ENCODE measurements around the gene RAPGEF3.

DNA sequence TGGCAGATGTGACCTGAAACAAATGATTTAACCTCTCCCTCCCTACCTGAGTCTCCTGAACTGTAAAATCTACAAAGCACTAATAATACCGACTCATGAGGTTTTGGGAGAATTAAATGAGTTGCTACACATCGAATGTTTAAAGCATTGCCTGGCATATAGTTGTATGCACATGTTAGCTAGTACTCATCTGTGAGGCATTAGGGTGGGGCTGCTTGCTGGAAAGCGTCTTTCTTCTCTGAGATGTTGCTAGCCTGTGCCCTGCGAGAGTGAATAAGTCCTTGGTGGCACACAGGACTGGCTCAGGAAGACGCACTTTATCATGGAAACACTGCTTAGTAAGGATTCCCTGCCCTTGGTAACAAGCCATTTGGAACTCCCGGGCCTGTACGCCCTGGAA is 6.1 kb downstream of the RAPGEF3 start:
- TF ChIP-seq, protein P1, sequence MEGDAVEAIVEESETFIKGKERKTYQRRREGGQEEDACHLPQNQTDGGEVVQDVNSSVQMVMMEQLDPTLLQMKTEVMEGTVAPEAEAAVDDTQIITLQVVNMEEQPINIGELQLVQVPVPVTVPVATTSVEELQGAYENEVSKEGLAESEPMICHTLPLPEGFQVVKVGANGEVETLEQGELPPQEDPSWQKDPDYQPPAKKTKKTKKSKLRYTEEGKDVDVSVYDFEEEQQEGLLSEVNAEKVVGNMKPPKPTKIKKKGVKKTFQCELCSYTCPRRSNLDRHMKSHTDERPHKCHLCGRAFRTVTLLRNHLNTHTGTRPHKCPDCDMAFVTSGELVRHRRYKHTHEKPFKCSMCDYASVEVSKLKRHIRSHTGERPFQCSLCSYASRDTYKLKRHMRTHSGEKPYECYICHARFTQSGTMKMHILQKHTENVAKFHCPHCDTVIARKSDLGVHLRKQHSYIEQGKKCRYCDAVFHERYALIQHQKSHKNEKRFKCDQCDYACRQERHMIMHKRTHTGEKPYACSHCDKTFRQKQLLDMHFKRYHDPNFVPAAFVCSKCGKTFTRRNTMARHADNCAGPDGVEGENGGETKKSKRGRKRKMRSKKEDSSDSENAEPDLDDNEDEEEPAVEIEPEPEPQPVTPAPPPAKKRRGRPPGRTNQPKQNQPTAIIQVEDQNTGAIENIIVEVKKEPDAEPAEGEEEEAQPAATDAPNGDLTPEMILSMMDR (IDR thresholded peaks at IDR 0.05), result no peak
- no peak for TF ChIP-seq POLR2A (IDR thresholded peaks at IDR 0.05; ENCODE audit: low read depth)
- TF ChIP-seq POLR2AphosphoS5 (IDR thresholded peaks at IDR 0.05), result no peak

Data from esophagus muscularis mucosa (tissue), 3 donors.